T-helper 1 cell (primary cell): Measurements from ENCODE around the gene CYB561.

Experiments used
- DNase-seq, 5 donors: peaks; one replicate each; pipeline ENCODE4 v3.0.0-alpha.2; 2012 to 2020

CYB561 gene

DNA sequence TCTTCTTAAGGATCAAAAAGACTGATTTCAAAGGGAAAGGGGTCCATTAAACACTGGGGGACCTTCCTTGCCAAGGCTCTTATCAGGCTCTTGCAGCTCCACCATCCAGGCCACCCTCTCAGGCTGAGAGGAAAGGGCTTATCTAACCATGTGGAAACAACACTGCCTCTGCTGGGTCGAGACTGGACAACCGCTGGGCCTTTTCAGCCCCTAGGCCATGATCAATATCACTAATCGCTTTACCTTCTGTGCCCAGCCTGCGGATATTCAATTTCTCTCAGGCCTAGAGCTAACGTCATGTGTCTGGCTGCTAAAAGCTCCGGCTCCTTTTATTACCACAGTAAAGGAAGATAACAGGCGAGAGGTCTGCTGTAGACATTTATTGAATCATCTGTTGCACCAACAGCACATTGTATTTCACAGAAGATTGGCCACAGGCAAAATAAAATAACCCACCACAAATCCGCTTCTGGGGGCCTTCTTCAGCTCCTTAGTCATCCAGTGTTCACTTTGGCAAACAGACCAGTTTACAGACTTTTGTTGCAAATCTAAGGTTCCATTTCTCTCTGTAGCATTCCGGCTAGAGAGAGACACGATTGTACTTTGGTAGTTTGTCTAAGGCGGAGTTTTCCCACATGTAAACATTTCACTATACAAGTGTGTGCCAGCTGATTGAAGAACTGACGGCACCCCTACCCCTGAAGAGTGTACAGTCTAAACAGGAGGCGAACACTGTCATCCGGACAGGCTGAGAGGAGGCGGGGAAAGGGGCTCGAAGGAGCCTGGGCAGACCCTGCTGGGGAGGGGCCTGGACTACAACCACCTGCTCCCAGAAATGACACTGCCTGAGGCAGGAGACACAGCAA lies 13.9 kb downstream of the CYB561 start:
- no peak for DNase-seq

GRCh38 chr17:63431618-63431938 lies 14.5 kb downstream of the CYB561 start:
- DNase-seq = no peak

DNA sequence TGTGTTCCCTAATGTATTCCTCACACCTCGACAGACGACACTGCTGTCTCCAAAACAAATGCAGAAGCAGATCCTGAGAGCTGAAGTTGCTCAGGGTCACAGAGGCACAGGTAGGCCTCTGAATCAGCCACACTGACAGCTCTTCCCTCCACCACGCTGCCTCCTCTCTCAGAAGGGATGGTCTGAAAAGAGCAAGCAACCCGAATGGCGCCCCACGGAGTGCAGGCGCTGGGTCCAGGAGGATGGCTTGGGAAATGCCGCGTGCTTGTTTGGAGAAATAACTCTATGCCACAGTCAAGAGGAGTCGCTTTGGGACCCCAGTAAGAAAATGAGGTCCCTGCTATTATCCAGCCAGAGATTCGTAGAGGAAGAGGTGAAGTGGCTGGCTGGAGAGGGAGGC lies 15.9 kb downstream of the CYB561 start:
- no peak for DNase-seq

- DNase-seq = no peak
Measured at GRCh38 chr17:63429766-63430165, 16.3 kb downstream of the CYB561 start.

DNA sequence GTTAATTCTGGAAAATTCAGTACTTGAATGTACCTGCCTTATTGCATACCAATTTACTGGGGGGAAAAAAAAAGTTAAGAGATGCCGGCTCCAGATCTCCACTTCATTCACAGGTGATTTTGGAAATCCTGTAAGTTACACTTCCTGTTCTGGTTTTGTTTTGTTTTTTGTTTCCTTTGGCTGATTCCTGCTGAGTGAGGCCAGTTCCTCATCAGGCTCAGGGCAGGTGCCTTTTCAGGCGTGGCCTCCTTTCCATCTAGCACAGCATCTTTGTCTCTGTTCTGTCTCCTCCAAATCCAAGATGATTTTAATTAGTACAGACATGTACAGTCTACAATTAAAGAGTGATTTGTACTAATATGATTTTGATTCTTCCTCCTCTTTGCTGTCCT lies 19.2 kb downstream of the CYB561 start:
- DNase-seq = no peak

- no peak for DNase-seq
Measured at GRCh38 chr17:63426041-63426916, 19.8 kb downstream of the CYB561 start.

- peak; percentile 31 to 71 (median 61) for DNase-seq
Measured at GRCh38 chr17:63425483-63425882, 20.6 kb downstream of the CYB561 start.

- no peak for DNase-seq
Measured at GRCh38 chr17:63423963-63424362, 22.1 kb downstream of the CYB561 start.

GRCh38 chr17:63423251-63423950 lies 22.7 kb downstream of the CYB561 start:
- no peak for DNase-seq

DNA sequence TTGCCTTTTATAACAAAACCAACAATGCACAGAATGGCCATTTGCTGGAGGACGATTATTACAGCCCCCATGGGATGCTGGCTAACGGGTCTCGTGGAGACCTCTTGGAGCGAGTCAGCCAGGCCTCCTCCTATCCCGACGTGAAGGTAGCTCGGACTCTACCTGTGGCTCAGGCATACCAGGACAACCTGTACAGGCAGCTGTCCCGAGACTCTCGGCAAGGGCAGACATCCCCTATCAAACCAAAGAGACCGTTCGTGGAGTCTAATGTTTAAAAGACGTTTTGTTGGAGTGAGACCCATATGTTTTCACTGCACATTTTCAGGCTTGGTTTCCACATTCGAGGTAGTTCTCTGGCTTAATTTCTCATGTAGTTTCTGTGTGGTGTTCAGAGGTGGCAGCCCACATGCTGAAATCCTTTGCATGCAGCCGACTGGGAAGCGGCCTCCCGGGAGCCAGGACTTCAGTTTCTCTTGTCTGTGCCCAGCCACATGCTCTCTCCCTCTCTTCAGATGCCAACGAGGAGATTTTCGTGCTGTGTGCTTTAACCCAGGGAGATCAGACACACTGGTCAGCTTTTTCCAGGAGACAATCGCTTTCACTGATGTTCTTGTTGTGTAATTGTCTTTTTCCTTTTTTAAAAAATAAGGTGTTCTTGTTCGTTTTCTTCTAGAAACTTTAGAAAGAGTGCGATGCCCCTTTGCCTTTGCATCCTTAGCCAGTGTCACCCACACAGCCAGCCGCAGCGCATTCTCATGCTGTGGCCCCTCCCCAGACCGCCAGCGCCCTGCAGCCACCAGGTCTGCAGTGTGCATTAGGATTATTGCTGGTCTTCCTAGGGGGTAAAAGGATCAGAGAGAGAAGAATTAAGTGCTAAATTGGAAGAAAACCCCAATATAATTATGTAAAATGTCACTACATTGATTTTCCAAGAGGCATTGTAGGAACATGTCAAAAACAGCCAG lies 24.1 kb downstream of the CYB561 start:
- no peak for DNase-seq

GRCh38 chr17:63420868-63421680 lies 25.0 kb downstream of the CYB561 start:
- no peak for DNase-seq

DNA sequence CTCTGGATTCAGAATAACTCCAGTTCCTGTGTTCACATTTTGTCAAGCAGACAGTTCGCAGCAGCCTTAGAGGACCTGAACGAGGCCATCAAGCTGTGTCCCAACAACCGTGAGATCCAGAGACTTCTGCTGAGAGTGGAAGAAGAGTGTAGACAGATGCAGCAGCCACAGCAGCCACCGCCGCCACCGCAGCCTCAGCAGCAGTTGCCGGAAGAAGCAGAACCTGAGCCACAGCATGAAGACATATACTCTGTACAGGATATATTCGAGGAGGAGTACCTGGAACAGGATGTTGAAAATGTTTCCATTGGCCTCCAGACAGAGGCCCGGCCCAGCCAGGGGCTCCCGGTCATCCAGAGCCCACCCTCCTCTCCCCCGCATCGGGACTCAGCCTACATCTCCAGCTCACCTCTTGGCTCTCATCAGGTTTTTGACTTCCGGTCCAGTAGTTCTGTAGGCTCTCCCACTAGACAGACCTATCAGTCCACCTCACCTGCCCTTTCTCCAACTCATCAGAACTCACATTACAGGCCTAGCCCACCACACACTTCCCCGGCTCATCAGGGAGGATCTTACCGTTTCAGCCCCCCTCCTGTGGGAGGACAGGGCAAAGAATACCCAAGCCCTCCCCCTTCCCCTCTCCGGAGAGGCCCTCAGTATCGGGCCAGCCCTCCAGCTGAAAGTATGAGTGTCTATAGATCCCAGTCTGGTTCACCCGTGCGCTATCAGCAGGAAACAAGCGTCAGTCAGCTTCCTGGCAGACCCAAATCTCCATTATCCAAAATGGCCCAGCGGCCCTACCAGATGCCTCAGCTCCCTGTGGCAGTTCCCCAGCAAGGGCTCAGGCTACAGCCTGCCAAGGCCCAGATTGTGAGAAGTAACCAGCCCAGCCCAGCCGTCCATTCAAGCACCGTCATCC lies 25.9 kb downstream of the CYB561 start:
- DNase-seq = peak in 2 of 5 donors; percentile 44 to 72

GRCh38 chr17:63419398-63419797 lies 26.7 kb downstream of the CYB561 start:
- DNase-seq = no peak

DNA sequence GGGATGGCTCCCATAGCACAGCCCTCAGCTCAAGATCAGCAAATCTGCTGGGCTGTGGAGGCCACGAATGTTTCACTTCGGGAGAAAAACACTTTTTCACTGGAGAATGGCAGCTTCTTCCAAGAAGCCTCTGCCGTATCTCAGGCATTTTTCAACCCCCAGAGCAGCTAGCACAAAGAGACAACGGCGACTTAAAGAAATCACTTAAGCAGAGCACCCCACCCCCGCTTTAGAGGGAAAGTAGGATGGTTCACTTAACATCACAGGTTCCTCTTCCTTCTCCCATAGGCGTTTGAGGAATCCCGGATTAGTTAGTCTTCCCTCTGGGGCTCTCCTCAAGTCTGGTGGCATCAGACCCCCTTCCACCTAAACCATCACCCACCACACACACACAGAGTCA lies 27.6 kb downstream of the CYB561 start:
- no peak for DNase-seq

GRCh38 chr17:63414222-63414621 lies 31.9 kb downstream of the CYB561 start:
- DNase-seq = no peak

DNA sequence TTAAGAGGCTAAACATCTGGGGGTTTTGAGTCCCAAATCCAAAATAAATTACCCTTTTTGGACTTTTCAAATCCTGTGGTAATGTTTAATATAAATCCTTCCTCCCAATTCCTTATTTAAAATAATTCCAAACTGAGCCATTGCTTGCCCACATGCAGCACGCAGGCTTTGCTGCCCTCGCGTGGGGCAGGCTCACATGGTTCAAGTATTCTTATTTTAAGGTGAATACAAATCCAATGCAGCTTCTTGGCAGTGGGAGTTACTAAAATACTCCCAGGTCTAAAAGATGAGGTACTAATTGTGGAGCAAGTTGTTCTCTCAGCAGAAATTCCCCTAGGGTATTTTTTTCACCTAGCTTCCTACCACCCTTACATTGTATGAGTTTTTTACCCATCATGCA lies 33.0 kb downstream of the CYB561 start:
- DNase-seq = no peak

GRCh38 chr17:63412234-63412633 lies 33.9 kb downstream of the CYB561 start:
- no peak for DNase-seq

- no peak for DNase-seq
Measured at GRCh38 chr17:63407741-63408330, 38.3 kb downstream of the CYB561 start.

DNA sequence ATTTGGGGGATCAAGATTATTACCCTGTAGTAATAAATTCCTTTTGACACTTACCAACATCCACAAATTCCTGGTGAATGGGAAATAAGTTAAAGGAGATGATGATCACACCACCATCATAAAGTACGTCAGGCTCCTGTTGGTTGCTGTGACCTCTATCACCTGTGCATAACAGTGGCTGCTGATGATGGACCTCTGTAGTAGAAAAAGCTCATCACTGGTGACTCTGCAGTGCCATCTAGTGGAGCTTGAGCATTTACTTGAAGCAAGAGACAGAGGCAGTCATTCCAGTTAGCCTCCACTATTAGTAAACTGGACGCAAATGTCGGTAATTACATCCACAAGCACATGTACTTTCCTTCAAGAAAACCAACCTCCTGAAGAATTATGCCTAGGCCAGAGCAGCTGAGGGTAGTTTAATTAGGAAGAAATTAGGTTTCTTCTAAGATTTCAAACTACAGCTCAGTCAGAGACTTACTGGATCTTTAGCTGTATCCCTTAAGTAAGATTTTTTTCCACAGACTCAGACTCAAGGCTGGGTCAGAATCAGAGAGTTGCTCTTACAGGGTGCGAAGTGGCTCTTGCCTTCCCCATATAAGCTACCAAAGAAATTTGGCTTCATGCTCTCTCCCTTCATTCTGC lies 39.3 kb downstream of the CYB561 start:
- peak in 4 of 5 donors; percentile 41 to 75 (median 60) for DNase-seq
